Measurements from ENCODE around the gene SPDYE11.
"Not testable (repeated sequence)": the region's sequence is repeated elsewhere in the genome, so short reads cannot be mapped to it uniquely, and the experiment has no call there.

The SPDYE11 gene

GRCh38 chr7:73057811-73058210 lies at the start of gene SPDYE11:
Gene SPDYE11, minus strand, starts transcription at chr7:73057911. Its CDS starts 1,800 bp downstream, at chr7:73056111.
- not testable (repeated sequence) for DNase-seq

- DNase-seq = not testable (repeated sequence)
These were observed 28.2 kb upstream of the SPDYE11 start, which contains the start of gene SPDYE9 for GRCh38 chr7:73085938-73086337. Gene SPDYE9, minus strand, starts transcription at chr7:73086038. Its CDS starts 1,800 bp downstream, at chr7:73084238.

GRCh38 chr7:73029666-73030065 lies 28.0 kb downstream of the SPDYE11 start, which contains the start of gene SPDYE8:
Gene SPDYE8, minus strand, starts transcription at chr7:73029766. Its CDS starts 1,800 bp downstream, at chr7:73027966.
- not testable (repeated sequence) for DNase-seq

DNA sequence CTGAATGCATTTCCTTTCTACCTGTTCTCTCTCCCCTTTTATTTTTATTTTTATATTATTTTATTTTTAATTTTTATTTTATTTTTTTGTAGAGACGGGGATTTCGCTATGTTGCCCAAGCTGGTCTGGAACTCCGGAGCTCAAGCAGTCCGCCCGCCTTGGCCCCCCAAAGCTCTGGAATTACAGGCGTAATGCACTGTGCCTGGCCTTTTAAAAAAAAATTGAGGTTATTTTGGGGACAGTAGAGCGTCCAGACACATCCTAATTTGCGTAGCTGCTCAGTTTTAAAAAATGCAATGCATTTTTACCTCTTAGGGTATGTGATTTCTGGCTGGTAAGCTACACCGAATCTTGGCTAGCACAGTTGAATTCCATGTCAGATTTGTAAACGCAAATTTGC lies 51.2 kb downstream of the SPDYE11 start:
- DNase-seq = not testable (repeated sequence)

DNA sequence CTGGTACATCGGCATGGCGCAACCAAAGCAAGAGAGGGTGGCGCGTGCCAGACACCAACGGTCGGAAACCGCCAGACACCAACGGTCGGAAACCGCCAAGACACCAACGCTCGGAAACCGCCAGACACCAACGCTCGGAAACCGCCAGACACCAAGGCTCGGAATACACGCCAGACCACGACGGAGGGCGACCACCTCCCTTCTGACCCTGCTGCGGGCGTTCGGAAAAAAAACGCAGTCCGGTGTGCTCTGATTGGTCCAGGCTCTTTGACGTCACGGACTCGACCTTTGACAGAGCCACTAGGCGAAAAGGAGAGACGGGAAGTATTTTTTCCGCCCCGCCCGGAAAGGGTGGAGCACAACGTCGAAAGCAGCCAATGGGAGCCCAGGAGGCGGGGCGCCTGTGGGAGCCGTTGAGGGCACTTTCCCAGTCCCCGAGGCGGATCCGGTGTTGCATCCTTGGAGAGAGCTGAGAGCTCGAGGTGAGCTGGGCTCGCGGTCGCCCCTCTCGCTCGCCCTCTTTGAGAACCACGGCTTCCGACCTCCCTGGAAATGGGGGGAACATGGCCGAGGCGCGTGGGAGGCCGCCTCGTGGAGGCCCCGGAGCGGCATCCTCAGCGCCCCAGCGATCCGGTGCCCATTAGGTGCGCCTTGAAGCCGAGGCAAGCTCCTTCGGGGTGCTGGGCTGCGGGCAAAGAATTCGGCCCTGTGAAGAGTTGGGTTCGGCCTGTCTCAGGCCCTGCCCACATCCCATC lies 51.8 kb downstream of the SPDYE11 start:
- peak; percentile 92 for DNase-seq

GRCh38 chr7:73005356-73005692 lies 52.4 kb downstream of the SPDYE11 start:
- DNase-seq = not testable (repeated sequence)

DNA sequence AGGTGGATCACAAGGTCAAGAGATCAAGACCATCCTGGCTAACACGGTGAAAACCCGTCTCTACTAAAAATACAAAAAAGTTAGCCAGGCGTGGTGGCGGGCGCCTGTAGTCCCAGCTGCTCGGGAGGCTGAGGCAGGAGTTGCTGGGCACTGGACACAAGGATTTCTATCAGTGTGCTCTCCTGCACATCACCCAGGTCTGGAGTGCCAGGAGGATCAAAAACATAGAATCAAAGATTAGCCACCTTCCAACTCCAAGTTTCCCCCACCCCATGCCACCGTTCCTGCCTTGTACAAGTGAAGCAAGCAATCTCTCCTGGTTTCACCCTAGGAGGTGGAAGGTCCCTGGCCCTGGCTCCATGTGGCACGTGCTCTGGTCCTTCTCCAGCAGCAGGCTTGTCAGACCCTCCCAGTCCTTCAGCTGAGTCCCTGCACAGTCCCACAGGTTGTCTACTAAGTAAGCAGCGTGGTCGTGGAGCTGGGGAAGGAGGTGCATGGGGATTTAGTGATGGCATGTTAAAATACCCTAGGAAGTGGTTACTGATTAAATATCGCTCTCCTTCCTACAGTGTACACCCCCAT lies 59.7 kb downstream of the SPDYE11 start:
- not testable (repeated sequence) for DNase-seq
